ENCODE measurements around the gene COL4A1.

COL4A1 gene

GRCh38 chr13:110294146-110294545 is 12.8 kb downstream of the COL4A1 start:
- no peak for DNase-seq (ENCODE audit: low spot score)

DNA sequence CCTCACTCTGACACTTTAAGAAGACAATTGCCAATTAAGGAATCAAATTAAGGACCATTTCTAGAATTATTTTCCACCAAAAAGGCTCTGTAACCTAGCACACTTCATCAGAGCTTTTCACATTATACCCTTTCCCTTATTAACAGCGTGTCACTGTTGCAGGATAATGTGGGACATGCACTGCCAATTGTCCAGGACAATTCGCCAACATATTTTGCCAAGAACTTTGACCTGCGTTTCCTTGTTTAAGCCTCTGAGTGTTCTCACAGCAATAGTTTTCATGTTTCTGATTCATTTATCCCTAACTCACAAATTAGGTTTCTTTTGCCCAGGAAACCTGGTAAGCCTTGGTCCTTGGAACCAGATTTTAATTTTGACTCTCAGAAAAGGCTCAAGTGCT is 13.3 kb downstream of the COL4A1 start:
- DNase-seq (ENCODE audit: low spot score), result no peak

DNA sequence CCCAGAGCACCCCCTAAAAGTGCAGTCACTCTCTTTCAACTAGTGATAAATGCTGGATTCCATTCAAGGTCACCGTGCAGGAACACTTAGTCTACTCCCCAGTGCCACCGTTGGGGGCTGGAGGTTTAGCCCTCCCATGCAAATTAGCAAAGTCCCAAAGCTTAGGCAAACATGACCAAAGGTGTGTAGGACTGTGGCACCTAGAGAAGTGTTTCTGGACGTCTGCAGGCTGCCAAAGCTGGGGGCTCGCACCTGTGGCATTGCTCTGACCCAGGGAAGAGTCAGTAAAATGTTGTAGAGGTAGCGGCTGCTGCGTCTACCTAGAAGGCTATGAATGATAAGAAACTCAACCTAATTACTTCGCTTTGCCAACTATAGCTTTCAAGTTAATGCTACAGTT is 13.9 kb downstream of the COL4A1 start:
- no peak for DNase-seq (ENCODE audit: low spot score)

DNA sequence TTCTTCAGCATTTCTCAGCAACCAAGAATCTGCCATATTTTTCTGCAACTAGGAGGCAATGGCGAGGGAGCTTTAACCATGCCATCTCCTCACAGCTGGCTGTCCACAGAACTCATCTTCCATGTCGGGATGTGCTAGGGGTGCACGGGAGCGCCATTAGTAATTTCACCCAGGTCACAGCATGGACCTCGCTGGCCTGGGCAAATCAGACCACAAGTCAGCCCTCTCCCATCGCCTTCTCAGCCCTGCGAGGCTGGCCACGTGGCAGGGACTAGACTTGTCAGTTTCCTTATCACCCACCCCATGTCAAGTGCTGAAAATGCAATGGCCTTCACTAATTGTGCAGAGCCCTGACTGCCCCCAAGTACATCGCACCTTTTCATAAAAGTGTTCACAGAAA is 15.7 kb downstream of the COL4A1 start:
- DNase-seq (ENCODE audit: low spot score), result no peak

DNA sequence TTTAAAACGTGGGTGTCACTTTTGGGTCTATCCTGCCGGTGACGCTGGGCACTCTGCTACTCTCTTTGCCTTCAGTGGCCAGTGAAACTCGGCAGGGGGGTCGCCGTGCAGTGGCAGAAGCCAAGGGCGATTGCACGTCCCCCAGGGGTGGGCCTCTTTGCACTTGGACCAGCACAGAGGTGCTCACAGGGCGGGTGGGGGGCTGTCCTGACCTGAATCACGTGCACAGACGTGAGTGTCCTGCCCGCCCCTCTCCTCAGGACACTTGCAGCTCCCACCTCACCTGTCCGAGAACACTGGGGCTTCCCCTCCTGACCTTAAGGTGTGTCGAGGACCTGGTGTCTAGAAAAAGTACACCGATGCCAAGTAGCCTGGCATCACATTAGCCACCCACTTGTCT is 16.1 kb downstream of the COL4A1 start:
- no peak for DNase-seq (ENCODE audit: low spot score)

- no peak for DNase-seq (ENCODE audit: low spot score)
These were observed 16.8 kb downstream of the COL4A1 start for GRCh38 chr13:110290153-110290552.

GRCh38 chr13:110289661-110290060 is 17.3 kb downstream of the COL4A1 start:
- no peak for DNase-seq (ENCODE audit: low spot score)

- DNase-seq (ENCODE audit: low spot score), result no peak
These were observed 17.8 kb downstream of the COL4A1 start for GRCh38 chr13:110289174-110289573.

- no peak for DNase-seq (ENCODE audit: low spot score)
These were observed 19.8 kb downstream of the COL4A1 start for GRCh38 chr13:110286833-110287819.

GRCh38 chr13:110285991-110286832 is 20.7 kb downstream of the COL4A1 start:
- DNase-seq (ENCODE audit: low spot score), result no peak

- no peak for DNase-seq (ENCODE audit: low spot score)
These were observed 22.0 kb downstream of the COL4A1 start for GRCh38 chr13:110284779-110285484.

DNA sequence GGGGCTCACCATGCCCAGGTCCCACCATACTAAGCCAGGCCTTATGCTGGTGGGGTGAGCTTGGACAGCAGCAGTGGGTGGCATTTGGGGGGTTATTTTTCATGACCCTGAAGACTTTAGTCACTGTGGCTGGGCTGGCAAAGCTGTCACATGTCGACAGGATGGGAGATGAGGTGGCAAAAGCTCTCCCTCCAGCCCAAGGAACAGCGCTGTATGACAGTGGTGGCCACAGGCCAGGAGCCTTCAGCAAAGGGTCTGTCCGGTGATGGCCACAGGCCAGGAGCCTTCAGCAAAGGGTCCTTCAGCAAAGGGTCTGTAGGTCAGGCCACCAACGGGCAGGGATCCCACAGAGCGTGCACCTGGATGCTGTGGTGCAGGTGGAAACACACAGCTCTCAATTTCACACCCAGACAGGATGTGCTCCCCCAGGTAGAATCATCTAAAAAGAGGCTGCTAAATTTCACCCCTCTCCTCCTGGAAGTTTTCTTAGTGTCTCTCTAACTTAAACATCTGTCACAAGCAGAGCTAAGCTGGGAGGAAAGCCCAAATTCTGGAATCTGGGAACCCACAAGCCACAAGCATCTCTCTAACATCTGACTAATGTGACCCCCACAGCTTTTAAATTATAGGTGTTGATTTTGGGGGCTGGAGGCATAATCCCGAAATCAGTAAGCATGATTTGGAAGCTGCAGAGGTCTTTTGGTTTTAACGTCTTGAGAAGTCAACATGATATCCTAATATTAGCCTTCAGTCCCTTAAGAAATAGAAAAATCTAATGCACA is 23.0 kb downstream of the COL4A1 start:
- DNase-seq (ENCODE audit: low spot score), result no peak

- no peak for DNase-seq (ENCODE audit: low spot score)
These were observed 24.6 kb downstream of the COL4A1 start for GRCh38 chr13:110282316-110282841.

GRCh38 chr13:110281736-110282135 is 25.2 kb downstream of the COL4A1 start:
- DNase-seq (ENCODE audit: low spot score), result no peak

- DNase-seq (ENCODE audit: low spot score), result no peak
These were observed 25.8 kb downstream of the COL4A1 start for GRCh38 chr13:110280985-110281688.

- no peak for DNase-seq (ENCODE audit: low spot score)
These were observed 26.6 kb downstream of the COL4A1 start for GRCh38 chr13:110280231-110280813.

DNA sequence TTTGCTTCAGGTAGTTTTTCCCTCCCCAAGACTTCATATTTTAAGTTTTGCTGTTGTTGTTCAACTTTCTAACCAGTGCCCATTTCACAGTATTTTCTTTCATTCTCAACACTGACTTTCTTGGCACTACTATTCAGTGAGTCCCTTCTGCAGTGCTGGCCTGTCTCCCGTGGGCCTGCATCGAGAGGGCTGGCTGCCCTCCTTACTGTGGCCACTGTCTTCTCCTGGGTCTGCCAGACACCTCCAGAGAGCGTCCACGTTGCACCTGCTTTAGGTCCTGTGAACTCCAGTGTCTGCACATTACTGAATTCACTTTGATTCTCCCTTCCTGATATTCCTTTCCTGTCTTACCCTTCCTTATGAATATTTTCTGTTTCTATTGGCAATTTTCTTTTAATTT is 27.3 kb downstream of the COL4A1 start:
- DNase-seq (ENCODE audit: low spot score), result no peak

DNA sequence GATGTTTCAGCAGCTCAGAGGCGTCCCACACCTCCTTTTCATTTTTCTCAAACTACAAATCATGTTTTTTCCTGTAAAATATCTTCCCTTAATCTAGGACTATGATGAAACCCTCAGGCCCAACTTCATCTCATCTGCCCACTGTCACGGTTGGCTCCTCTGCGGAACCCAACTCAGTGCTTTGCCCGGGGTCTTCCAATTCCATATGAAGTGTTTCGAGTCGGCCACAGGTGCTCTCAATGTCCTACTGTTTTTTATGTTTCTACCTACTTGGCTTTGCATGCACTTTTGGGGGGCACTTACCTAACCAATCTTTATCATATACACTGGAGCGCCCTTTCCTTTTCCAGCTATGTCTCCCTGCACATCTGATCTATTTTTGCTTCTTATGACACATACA is 28.1 kb downstream of the COL4A1 start:
- no peak for DNase-seq (ENCODE audit: low spot score)

DNA sequence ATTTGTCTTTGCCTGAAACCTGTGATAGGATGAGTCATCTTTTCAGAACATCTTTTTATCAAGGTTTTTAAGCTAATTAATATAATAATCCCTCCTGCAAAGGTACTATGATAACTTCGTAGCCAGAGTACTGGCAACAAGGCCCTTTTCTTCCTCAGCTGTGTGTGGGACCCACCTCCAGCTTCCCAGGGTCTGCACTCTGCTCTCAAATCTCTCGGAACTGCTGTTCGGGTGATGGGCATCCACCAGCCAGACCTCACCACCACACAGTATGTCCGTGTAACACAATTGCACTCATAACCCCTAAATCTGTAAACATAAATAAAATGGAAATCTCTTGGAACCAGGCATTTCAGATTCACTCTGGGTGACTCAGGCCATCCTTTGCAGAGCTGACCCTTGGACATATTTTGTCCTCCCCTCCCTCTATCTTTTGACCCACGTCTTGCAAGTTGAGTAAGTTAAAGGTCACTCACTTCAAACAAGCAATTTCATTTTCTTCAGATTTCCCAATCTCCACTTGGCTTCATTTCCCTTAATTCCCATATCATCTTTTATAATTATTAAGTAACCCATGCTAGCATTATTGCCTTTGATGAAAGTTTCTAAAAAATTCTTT is 29.5 kb downstream of the COL4A1 start:
- no peak for DNase-seq (ENCODE audit: low spot score)

DNA sequence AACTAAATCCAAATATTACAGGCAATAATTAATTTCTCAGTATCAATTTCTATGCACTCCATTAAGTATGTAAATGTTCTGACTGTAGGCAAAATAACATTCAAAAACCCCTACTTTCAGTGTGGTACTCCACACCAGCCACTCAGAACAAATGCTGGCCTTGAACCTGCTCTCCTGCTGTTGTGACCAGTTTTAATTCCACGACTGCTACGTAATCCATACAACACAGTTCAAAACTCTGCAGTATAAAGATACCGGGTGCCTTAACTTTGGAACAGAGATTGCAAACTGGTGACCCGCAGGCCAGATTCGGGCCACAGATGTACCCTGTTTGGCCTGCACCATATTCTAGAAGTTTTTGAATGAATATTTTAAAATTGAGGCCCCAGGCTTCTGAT is 30.4 kb downstream of the COL4A1 start:
- DNase-seq (ENCODE audit: low spot score), result no peak

All from kidney tubule cell (primary cell).